ENCODE results near the gene MIGA1.

GRCh38 chr1:77757066-77757584, 22.3 kb upstream of the MIGA1 start:
- TF ChIP-seq POLR2A (IDR thresholded peaks at IDR 0.05), result no peak
- TF ChIP-seq CTCF (IDR thresholded peaks at IDR 0.05), result no peak
